Measurements from ENCODE around the gene F11R.
"Not testable (repeated sequence)": the region's sequence is repeated elsewhere in the genome, so short reads cannot be mapped to it uniquely, and the experiment has no call there.

The F11R gene

DNA sequence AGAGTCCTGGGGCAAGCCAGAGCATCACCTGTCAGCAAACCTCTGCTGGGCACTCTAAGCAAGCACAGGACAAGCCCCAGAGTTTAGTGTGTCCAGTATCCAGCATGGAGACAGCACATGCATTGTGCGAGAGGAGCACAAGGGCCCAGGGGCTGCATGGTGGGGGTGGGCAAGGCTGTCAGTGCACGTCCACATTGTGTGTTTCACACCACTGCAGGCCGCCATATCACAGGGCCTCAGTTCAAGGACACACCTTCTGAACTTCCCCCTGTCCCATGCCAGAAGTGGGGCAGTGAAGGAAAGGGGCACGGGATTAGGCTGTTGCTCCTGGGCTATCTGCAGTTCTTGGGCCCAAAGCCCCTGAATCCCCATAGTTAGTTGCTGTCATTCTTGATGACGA lies 18.6 kb upstream of the F11R start:
- Histone ChIP-seq H2AFZ (ENCODE audit: low read length, unreplicated experiment) (no peak overlapping the region), H3K27ac (ENCODE audit: low read depth, low read length) (no peak overlapping the region), H3K4me1 (ENCODE audit: control insufficient read depth, insufficient read depth, low read length, unreplicated experiment) (peaks cover 4% of the 10 kb centered on the region), H3K4me3 (ENCODE audit: low read depth, low read length) (no peak overlapping the region), H3K27me3 (ENCODE audit: insufficient read depth, low read length) (no peaks in the 10 kb centered on the region), H3K36me3 (ENCODE audit: insufficient read depth, low read length) (peaks cover 5% of the 10 kb centered on the region; the same call in 1 of the 2 replicates), H3K79me2 (ENCODE audit: control insufficient read depth, insufficient read depth, low read length, unreplicated experiment) (peaks cover 17% of the 10 kb centered on the region)

DNA sequence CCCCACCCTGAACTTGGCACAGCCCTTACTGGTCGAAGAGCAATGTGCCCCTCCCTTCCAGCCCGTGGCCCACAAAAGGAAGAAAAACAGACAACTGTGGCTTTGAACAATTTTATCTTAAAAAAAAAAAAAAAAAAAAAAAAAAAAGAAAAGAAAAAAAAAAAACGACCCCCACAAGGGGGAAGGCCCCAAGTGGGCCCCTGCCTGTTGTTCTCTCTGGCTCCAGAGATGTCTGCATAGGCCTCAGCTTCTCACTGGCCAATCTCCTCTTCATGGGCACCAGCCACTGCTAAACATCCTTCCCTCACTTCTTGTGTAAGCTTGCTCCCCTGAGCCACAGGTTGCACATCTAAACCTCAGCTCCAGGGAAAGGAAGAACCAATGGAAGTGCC lies 18.2 kb upstream of the F11R start:
- no peaks in the 10 kb centered on the region for H3K27me3 ChIP-seq (ENCODE audit: insufficient read depth, low read length)
- H3K36me3 ChIP-seq (ENCODE audit: insufficient read depth, low read length), result peaks cover 5% of the 10 kb centered on the region; the same call in 1 of the 2 replicates
- peaks cover 13% of the 10 kb centered on the region for H3K79me2 ChIP-seq (ENCODE audit: control insufficient read depth, insufficient read depth, low read length, unreplicated experiment)
- H3K27ac ChIP-seq (ENCODE audit: low read depth, low read length), result no peak overlapping the region
- H3K4me3 ChIP-seq (ENCODE audit: low read depth, low read length), result no peak overlapping the region
- H2AFZ ChIP-seq (ENCODE audit: low read length, unreplicated experiment), result no peak overlapping the region
- H3K4me1 ChIP-seq (ENCODE audit: control insufficient read depth, insufficient read depth, low read length, unreplicated experiment), result peaks cover 2% of the 10 kb centered on the region

DNA sequence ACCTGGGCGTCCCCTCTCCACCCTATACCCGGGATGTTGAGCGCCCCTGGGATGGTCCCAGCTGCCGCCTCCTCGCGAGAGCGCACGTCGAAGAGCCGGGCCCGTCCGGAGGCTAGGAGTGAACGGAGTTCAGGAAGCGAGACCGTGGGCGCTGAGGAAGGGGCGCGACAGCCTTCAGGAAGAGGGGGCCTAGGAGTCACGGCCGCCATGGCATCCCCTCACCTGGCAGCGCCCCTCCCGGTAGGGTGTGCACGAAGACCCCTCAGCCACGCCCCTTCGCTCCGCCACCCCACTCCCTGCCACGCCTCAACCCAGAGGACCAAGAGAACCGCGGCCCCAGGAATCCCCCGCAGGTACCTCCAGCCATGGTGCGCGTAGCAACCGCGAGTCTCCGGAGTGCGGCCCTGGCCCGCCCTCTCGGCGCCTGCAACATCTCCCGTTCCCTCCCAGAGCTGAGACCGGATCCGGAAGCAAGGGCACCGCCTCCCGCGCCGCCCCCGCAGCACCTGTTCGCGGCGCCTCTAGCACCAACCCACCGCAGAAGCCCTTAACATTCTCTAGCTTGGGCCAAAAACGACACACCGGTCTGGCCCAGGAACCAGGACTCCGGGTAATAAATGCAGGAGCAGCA lies 17.7 kb upstream of the F11R start, which contains the start of gene TSTD1:
TSS of gene TSTD1 (minus strand) at position 442 of the 631 bp plus-strand sequence. CDS start at position 367, 75 bp downstream.
- Histone ChIP-seq H3K4me3 (ENCODE audit: low read depth, low read length) (no peak within 1 kb of the TSS; the same call in 1 of the 2 replicates), H2AFZ (ENCODE audit: low read length, unreplicated experiment) (no peak within 1 kb of the TSS), H3K36me3 (ENCODE audit: insufficient read depth, low read length) (peaks cover 5% of the 10 kb centered on the region; the same call in 1 of the 2 replicates), H3K27me3 (ENCODE audit: insufficient read depth, low read length) (no peaks in the 10 kb centered on the region), H3K27ac (ENCODE audit: low read depth, low read length) (no peak within 1 kb of the TSS), H3K4me1 (ENCODE audit: control insufficient read depth, insufficient read depth, low read length, unreplicated experiment) (no peaks in the 10 kb centered on the region), H3K79me2 (ENCODE audit: control insufficient read depth, insufficient read depth, low read length, unreplicated experiment) (peaks cover 11% of the 10 kb centered on the region)

DNA sequence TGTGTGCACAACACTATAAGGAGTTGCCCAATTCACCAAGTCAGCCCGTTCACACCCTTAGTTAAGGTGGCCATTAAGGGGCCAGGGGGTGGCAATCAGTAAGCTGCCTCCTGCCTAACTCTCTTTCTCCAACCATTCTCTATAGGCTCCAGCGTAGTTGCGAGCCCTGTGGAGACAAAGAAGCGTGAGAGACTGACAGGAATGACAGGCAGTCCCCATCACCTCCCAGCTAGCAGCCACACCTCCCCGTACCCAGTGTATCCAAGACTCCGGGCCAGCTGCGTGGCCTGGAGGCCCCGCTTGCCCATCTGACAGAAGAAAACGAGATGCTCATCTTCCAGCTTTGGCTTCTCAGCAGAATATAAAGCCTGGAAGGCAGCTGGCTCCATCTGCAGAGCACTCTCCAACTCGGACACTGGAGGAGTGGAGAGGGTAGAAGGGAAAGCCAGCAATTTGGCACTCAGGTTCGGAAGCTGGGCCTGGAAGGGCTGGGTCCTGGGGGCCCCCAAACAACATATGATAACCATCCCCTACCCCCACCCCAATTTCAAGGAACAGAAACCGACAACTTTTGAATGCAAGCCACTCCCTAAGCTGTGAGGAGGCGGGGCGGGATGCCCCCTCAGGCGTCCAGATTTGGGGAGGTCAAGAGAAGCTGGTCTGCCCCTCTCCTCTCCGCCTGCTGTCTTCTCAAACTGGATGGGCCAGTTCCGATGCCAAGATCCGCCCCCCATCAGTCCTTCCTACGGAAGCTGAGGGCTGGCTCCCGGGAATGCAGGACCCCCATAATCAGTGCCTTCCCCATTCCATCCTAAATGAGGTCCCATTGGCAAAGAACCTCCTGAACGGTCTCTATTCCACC lies 16.9 kb upstream of the F11R start:
- Histone ChIP-seq H3K4me3 (ENCODE audit: low read depth, low read length) (no peak overlapping the region), H3K4me1 (ENCODE audit: control insufficient read depth, insufficient read depth, low read length, unreplicated experiment) (no peaks in the 10 kb centered on the region), H2AFZ (ENCODE audit: low read length, unreplicated experiment) (no peak overlapping the region), H3K27ac (ENCODE audit: low read depth, low read length) (no peak overlapping the region), H3K36me3 (ENCODE audit: insufficient read depth, low read length) (peaks cover 5% of the 10 kb centered on the region; the same call in 1 of the 2 replicates), H3K27me3 (ENCODE audit: insufficient read depth, low read length) (no peaks in the 10 kb centered on the region), H3K79me2 (ENCODE audit: control insufficient read depth, insufficient read depth, low read length, unreplicated experiment) (peaks cover 6% of the 10 kb centered on the region)

DNA sequence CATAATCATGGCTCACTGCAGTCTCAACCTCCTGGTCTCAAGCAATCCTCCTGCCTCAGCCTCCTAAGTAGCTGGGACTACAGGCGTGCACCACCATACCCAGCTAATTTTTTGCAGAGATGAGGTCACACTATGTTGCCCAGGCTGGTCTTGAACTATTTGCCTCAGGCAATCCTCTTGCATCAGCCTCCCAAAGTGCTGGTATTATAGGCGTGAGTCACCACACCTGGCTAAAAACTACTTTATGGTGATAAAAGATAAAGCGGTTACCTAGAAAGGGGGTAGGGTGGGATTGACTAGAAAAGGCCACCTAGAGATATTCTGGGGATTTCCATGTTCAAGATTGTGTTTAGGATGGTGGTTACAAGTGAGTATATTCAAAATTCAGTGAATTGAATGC lies 12.8 kb upstream of the F11R start:
- Histone ChIP-seq H2AFZ (ENCODE audit: low read length, unreplicated experiment) (no peak overlapping the region), H3K27me3 (ENCODE audit: insufficient read depth, low read length) (no peaks in the 10 kb centered on the region), H3K79me2 (ENCODE audit: control insufficient read depth, insufficient read depth, low read length, unreplicated experiment) (no peaks in the 10 kb centered on the region), H3K4me1 (ENCODE audit: control insufficient read depth, insufficient read depth, low read length, unreplicated experiment) (no peaks in the 10 kb centered on the region), H3K4me3 (ENCODE audit: low read depth, low read length) (no peak overlapping the region), H3K36me3 (ENCODE audit: insufficient read depth, low read length) (no peaks in the 10 kb centered on the region), H3K27ac (ENCODE audit: low read depth, low read length) (no peak overlapping the region)

DNA sequence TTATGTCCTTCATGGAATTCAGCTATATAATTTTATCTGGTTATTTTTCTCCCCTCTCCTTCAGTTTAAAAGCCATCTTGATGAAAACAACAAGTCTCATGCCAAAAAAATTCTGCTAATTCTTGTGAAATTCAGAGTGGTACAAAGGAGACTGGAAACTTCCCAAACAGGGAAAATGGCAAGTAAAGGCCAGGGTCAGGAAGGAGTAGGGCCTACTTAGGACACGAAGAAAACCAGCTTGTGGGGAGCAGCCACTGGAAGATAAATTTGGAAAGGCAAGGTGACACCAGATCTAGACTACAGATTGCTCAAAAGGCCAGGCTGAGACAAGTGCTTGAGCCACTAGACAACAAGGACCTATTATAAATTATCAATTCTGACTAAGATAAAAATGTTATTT lies 11.5 kb upstream of the F11R start:
- Histone ChIP-seq H3K27ac (ENCODE audit: low read depth, low read length) (no peak overlapping the region), H3K4me3 (ENCODE audit: low read depth, low read length) (no peak overlapping the region), H3K4me1 (ENCODE audit: control insufficient read depth, insufficient read depth, low read length, unreplicated experiment) (no peaks in the 10 kb centered on the region), H3K27me3 (ENCODE audit: insufficient read depth, low read length) (no peaks in the 10 kb centered on the region), H3K79me2 (ENCODE audit: control insufficient read depth, insufficient read depth, low read length, unreplicated experiment) (no peaks in the 10 kb centered on the region), H2AFZ (ENCODE audit: low read length, unreplicated experiment) (no peak overlapping the region), H3K36me3 (ENCODE audit: insufficient read depth, low read length) (no peaks in the 10 kb centered on the region)

DNA sequence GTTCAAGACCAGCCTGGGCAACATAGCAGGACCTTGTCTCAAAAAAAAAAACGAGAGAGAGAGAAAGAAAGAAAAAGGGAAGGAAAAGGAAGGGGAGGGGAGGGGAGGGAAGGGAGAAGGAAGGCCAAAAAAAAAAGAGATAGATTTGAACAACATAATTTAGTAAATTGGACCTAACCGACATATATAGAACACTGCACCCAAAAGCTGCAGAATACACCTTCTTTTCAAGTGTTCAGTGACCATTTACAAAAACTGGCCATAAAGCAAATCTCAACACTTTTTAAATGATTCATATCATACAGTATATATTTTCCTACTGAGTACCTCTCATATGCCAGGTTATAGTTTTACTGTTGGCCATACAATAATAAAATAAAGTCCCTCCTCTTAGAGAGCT lies 10.9 kb upstream of the F11R start:
- H3K27me3 ChIP-seq (ENCODE audit: insufficient read depth, low read length), result no peaks in the 10 kb centered on the region
- no peak overlapping the region for H3K4me3 ChIP-seq (ENCODE audit: low read depth, low read length)
- no peaks in the 10 kb centered on the region for H3K36me3 ChIP-seq (ENCODE audit: insufficient read depth, low read length)
- no peaks in the 10 kb centered on the region for H3K4me1 ChIP-seq (ENCODE audit: control insufficient read depth, insufficient read depth, low read length, unreplicated experiment)
- no peaks in the 10 kb centered on the region for H3K79me2 ChIP-seq (ENCODE audit: control insufficient read depth, insufficient read depth, low read length, unreplicated experiment)
- H3K27ac ChIP-seq (ENCODE audit: low read depth, low read length), result no peak overlapping the region
- H2AFZ ChIP-seq (ENCODE audit: low read length, unreplicated experiment), result no peak overlapping the region

DNA sequence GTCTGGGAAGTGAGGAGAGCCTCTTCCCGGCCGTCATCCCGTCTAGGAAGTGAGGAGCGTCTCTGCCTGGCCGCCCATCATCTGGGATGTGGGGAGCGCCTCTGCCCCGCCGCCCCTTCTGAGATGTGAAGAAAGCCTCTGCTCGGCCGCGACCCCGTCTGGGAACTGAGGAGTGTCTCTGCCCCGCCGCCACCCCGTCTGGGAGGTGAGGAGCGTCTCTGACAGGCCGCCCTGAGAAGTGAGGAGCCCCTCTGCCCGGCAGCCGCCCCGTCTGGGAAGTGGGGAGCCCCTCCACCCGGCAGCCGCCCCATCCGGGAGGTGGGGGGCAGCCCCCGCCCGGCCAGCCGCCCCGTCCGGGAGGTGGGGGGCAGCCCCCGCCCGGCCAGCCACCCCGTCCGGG lies 8.5 kb upstream of the F11R start:
- not testable (repeated sequence) for H2AFZ ChIP-seq (ENCODE audit: low read length, unreplicated experiment)

DNA sequence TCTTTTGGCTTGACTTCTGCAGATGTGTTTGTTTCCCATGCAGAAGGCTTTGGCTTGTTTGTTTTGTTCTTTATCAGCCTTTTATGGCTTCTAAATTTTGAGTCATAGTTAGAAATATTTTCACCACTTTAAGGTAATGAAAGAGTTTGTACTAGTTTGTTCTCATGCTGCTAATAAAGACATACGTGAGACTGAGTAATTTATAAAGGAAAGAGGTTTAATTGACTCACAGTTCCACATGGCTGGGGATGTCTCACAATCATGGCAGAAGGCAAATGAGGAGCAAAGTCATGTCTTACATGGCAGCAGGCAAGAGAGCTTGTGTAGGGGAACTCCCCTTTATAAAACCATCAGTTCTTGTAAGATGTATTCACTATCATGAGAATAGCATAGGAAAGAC lies 6.0 kb upstream of the F11R start:
- not testable (repeated sequence) for H3K36me3 ChIP-seq (ENCODE audit: insufficient read depth, low read length); H3K27ac ChIP-seq (ENCODE audit: low read depth, low read length); H2AFZ ChIP-seq (ENCODE audit: low read length, unreplicated experiment); H3K27me3 ChIP-seq (ENCODE audit: insufficient read depth, low read length); H3K4me3 ChIP-seq (ENCODE audit: low read depth, low read length); H3K4me1 ChIP-seq (ENCODE audit: control insufficient read depth, insufficient read depth, low read length, unreplicated experiment); H3K79me2 ChIP-seq (ENCODE audit: control insufficient read depth, insufficient read depth, low read length, unreplicated experiment)

More for the DNA sequence above, 8.5 kb upstream of the F11R start:
- not testable (repeated sequence) for H3K36me3 ChIP-seq (ENCODE audit: insufficient read depth, low read length); H3K4me3 ChIP-seq (ENCODE audit: low read depth, low read length); H3K27me3 ChIP-seq (ENCODE audit: insufficient read depth, low read length); H3K27ac ChIP-seq (ENCODE audit: low read depth, low read length); H3K79me2 ChIP-seq (ENCODE audit: control insufficient read depth, insufficient read depth, low read length, unreplicated experiment); H3K4me1 ChIP-seq (ENCODE audit: control insufficient read depth, insufficient read depth, low read length, unreplicated experiment)

DNA sequence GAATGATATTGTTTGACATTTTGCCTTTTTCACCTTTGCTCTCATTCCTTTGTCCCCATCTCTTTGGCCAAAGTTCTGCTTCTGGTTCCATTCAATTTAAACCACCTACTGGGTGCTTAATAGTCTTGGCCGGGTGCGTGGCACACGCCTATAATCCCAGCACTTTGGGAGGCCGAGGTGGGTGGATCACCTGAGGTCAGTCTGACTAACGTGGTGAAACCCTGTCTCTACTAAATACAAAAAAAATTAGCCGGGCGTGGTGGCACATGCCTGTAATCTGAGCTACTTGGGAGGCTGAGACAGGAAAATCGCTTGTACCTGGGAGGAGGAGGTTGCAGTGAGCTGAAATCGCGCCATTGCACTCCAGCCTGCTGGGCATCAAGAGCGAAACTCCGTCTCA lies 1.5 kb upstream of the F11R start:
- H2AFZ ChIP-seq (ENCODE audit: low read length, unreplicated experiment); H3K79me2 ChIP-seq (ENCODE audit: control insufficient read depth, insufficient read depth, low read length, unreplicated experiment); H3K27me3 ChIP-seq (ENCODE audit: insufficient read depth, low read length); H3K27ac ChIP-seq (ENCODE audit: low read depth, low read length); H3K4me3 ChIP-seq (ENCODE audit: low read depth, low read length); H3K36me3 ChIP-seq (ENCODE audit: insufficient read depth, low read length): not testable (repeated sequence)
- H3K4me1 ChIP-seq (ENCODE audit: control insufficient read depth, insufficient read depth, low read length, unreplicated experiment), result peaks cover 10% of the 10 kb centered on the region

DNA sequence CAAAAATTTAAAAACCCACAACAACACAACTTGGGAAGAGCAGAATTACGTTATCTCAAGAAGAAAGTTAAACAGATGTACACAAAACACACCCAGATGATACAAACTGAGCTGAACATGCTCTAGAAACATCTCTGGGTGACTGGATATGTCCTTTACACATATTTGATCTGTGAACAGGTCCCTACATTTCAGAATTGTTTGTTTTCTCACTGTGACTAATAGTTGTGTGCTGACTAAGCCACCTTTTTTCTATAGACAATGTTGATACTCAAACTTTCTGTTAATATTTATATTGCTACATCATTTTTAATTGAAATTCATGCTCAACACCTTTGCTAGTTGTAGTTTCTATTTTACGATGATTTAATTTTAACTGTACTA lies 1.0 kb upstream of the F11R start:
- H3K27ac ChIP-seq (ENCODE audit: low read depth, low read length), result no peak overlapping the region
- no peak overlapping the region for H2AFZ ChIP-seq (ENCODE audit: low read length, unreplicated experiment)
- H3K4me3 ChIP-seq (ENCODE audit: low read depth, low read length), result peak overlapping the region; percentile 78; the same call in 1 of the 2 replicates
- no peaks in the 10 kb centered on the region for H3K79me2 ChIP-seq (ENCODE audit: control insufficient read depth, insufficient read depth, low read length, unreplicated experiment)
- H3K4me1 ChIP-seq (ENCODE audit: control insufficient read depth, insufficient read depth, low read length, unreplicated experiment), result peaks cover 10% of the 10 kb centered on the region
- H3K27me3 ChIP-seq (ENCODE audit: insufficient read depth, low read length), result no peaks in the 10 kb centered on the region
- H3K36me3 ChIP-seq (ENCODE audit: insufficient read depth, low read length), result no peaks in the 10 kb centered on the region
